Heart left ventricle (tissue), 16 donors: Measurements from ENCODE around the gene STXBP5. TPM values are rescaled to one million over a fixed set of nuclear protein-coding genes. Genes with fewer than 3 reads are reported as not detected.

Experiments used
- ATAC-seq, 4 donors: fragments of 200-7000 bp; cut with Tn5 transposase; one replicate each; pipeline ENCODE4 v1.9.1; 2020 to 2022; ENCODE audit warnings: moderate library complexity in 4 of 4, mild to moderate bottlenecking in 3 of 4, moderate number of reproducible peaks in 1 of 4
- DNase-seq, 5 donors: peaks; one replicate each; pipeline ENCODE4 v3.0.0-alpha.2; 2020
- H3K27ac ChIP-seq, 12 donors: fragments of 200-600 bp; sonication (generic) in 4 of 12; one replicate each; pipeline versions ENCODE4 v1.5.0 to v1.8.0; 2016 to 2022; ENCODE audit warnings: mild to moderate bottlenecking in 2 of 12
- H3K27me3 ChIP-seq, 9 donors: fragments of 200-600 bp; sonication (generic) in 2 of 9; one replicate each; pipeline versions ENCODE4 v1.5.1 to v1.8.0; 2016 to 2022; ENCODE audit warnings: mild to moderate bottlenecking in 3 of 9
- H3K36me3 ChIP-seq, 9 donors: fragments of 200-600 bp; sonication (generic) in 2 of 9; one replicate each; pipeline versions ENCODE4 v1.5.0 to v1.8.0; 2018 to 2022; ENCODE audit warnings: mild to moderate bottlenecking in 2 of 9
- H3K4me1 ChIP-seq, 12 donors: fragments of 200-600 bp; sonication (generic) in 4 of 12; one replicate each; pipeline versions ENCODE4 v1.5.0 to v1.8.0; 2016 to 2022; ENCODE audit warnings: mild to moderate bottlenecking in 3 of 12
- H3K4me3 ChIP-seq, 12 donors: fragments of 200-600 bp; sonication (generic) in 4 of 12; one replicate each; pipeline versions ENCODE4 v1.5.0 to v1.8.0; 2017 to 2022; ENCODE audit warnings: mild to moderate bottlenecking in 9 of 12, moderate library complexity in 4 of 12
- H3K9me3 ChIP-seq, 12 donors: fragments of 200-600 bp; sonication (generic) in 4 of 12; one replicate each; pipeline versions ENCODE4 v1.5.0 to v1.8.0; 2016 to 2022; ENCODE audit warnings: mild to moderate bottlenecking in 1 of 12
- POLR2A ChIP-seq, 2 donors: fragments of 450-650 bp; IDR thresholded peaks; one replicate each; pipeline ENCODE4 v1.6.1; 2017; ENCODE audit warnings: antibody characterized with exemption in 2 of 2, mild to moderate bottlenecking in 2 of 2, moderate library complexity in 2 of 2
- WGBS, 4 donors: extraction: QIAGEN DNeasy Blood & Tissue Kit in 2 of 4; methylation state at CpG; one replicate each; pipeline versions ENCODE4 v1.1.5 to v1.1.7; 2013 to 2018; 5-methylcytosine and 5-hydroxymethylcytosine counted together
- intact Hi-C, 10 donors: fragments of 100-400 bp; cut with DNase I; formaldehyde crosslinking; loops; one replicate each; pipeline versions ENCODE4 v1.11.1 to v1.14.2; 2022
- polyA plus RNA-seq, 2 donors: library from polyadenylated mRNA; stranded (reverse); fragments of 200-250 nt; gene quantifications; one replicate each; pipeline ENCODE4 v1.2.3, GENCODE V29; 2013
- total RNA-seq, 9 donors: library from RNA; depleted of rRNA in 2 of 9; stranded (reverse); fragments of >200 nt in 2 of 9; fragmentation: NEBNext Ultra II Directional in 3 of 9; extraction: Animal tissue kit (Norgen Biotek cat#: 25700) in 3 of 9; gene quantifications; one replicate each; pipeline versions ENCODE4 v1.1.0 to v1.2.4, GENCODE V29; 2016 to 2023
- TF ChIP-seq, protein P1 (sequence below), 12 donors: fragments of 200-600 bp; sonication (generic) in 4 of 12; IDR thresholded peaks; one replicate each; pipeline versions ENCODE4 v1.5.0 to v1.8.0; 2018 to 2022; ENCODE audit warnings: antibody characterized with exemption in 12 of 12, mild to moderate bottlenecking in 5 of 12
- donor health status: ischemic (EF 13 %, LVEDD 7.1; RV severe dilation, severe dysfunction).
- donor health status: healthy with polysubstance abuse.
- donor health status: DM: no; HTN: yes; CAD: no.
- donor health status: DM: no; HTN: no; CAD: no.
- donor health status: ischemic (EF 25% LVEDD 6.9; RV normal size, moderate dysfunction).
- donor health status: ischemic (EF 25% LVEDD 5.7; RV mildly dilated, moderate dysfunction).
- donor health status: healthy.
- donor health status: DM: yes; HTN: yes; CAD: no.
- donor health status: ischemic (EF 35%, LVEDD 5.7; RV mildly dilated, moderate dysfunction).
- donor health status: nonischemic (EF 11% LVEDD 7.7; RV severe dilation, severe dysfunction).
- donor health status: DM: yes; HTN: yes; CAD: no.
- donor health status: PGD.
- donor health status: ischemic (EF 29% LVEDD 5.4; RV normal size, mild dysfunction).
- donor health status: nonischemic (EF 23%, LVEDD 6.1; RV moderate dilation, normal function).

Gene STXBP5
- total and polyA plus RNA-seq, 11 donors, result 5.7 to 20.0 (median 14.1) TPM

DNA sequence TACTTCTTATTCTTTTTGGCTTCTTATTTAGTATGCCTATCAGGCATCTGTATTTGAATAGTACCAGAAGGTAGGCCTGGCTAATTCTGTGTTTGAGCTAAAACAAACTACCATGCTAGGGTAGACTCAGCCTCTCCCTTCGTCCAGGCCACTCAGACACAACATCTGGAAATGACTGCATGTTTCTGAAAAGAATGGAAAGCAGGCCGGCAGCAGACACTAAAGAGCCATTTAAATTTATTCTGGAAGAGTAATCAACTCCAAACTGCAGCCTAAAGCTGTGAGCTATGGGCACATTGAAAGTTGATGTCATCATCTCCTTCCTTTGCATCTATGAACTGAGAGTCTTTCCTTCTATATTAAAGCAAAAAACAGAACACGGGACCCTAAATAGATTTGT is 233.4 kb downstream of the STXBP5 start:
- no peak for DNase-seq
- no peak overlapping the region for H3K4me3 ChIP-seq
- no peak for TF ChIP-seq POLR2A (IDR thresholded peaks at IDR 0.05)
- TF ChIP-seq, protein P1, sequence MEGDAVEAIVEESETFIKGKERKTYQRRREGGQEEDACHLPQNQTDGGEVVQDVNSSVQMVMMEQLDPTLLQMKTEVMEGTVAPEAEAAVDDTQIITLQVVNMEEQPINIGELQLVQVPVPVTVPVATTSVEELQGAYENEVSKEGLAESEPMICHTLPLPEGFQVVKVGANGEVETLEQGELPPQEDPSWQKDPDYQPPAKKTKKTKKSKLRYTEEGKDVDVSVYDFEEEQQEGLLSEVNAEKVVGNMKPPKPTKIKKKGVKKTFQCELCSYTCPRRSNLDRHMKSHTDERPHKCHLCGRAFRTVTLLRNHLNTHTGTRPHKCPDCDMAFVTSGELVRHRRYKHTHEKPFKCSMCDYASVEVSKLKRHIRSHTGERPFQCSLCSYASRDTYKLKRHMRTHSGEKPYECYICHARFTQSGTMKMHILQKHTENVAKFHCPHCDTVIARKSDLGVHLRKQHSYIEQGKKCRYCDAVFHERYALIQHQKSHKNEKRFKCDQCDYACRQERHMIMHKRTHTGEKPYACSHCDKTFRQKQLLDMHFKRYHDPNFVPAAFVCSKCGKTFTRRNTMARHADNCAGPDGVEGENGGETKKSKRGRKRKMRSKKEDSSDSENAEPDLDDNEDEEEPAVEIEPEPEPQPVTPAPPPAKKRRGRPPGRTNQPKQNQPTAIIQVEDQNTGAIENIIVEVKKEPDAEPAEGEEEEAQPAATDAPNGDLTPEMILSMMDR (IDR thresholded peaks at IDR 0.05), result no peak
- H3K27me3 ChIP-seq, result no peaks in the 10 kb centered on the region
- H3K27ac ChIP-seq, result no peak overlapping the region
- no peaks in the 10 kb centered on the region for H3K36me3 ChIP-seq
- intact Hi-C loops, result no loop called here
- peaks cover 0 to 2% (median 0%) of the 10 kb centered on the region in 12 donors for H3K4me1 ChIP-seq
- ATAC-seq, result no peak
- H3K9me3 ChIP-seq, result no peaks in the 10 kb centered on the region
- 55 to 71% (median 58%) methylated on average over 3 of the region's 3 CpGs for WGBS, 4 donors

DNA sequence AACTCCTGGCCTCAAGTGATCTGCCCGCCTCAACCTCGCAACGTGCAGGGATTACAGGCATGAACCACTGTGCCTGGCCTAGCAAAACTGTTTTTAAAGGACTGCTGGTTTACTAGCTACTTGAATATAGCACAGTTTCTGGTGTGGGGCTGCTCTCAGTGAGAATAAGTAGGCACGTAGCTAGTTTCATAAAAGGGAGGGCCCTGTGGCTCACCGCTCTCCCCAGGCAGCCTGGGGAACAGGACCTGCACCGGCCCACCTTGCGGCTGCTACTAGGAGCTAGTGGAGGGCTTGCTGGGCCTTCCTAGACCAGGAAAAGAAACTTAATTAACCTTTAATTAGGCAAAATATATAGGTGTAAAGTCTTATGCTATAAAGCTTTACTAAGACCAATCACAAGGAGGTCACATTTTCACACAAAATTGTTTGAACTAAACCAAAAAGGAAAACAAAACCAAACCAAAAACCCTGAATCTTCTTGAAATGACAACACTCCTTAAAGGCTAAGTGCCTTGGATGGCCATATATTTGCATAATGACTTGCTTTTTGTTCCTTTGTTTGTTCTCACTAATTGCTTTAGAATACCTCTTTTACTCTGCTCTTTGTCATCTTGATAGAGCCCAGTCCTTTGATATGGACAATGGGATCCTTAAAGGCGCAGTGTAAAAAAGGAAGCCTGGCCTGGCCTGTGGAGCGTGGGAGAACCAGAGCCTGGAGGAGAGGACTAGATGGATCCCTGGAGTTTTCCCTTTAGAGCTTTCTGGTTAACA is 234.7 kb downstream of the STXBP5 start:
- intact Hi-C loops, result no loop called here
- DNase-seq, result no peak
- WGBS, 4 donors, result 85 to 89% (median 88%) methylated on average over 9 of the region's 9 CpGs

More for the DNA sequence above, 234.7 kb downstream of the STXBP5 start:
- Histone ChIP-seq H3K4me1 (peaks cover 0 to 2% (median 0%) of the 10 kb centered on the region in 12 donors), H3K9me3 (no peaks in the 10 kb centered on the region), H3K4me3 (no peak overlapping the region), H3K36me3 (no peaks in the 10 kb centered on the region), H3K27ac (no peak overlapping the region), H3K27me3 (no peaks in the 10 kb centered on the region)
- ATAC-seq, result no peak
- no peak for TF ChIP-seq POLR2A (IDR thresholded peaks at IDR 0.05)
- TF ChIP-seq, protein P1 (IDR thresholded peaks at IDR 0.05), result no peak
